SK-N-MC (cell line): Measurements from ENCODE around the gene THBS2.

Source experiments
- EZH2 ChIP-seq: fragments of 200-600 bp; sonication (generic); IDR thresholded peaks from one replicate; pipeline ENCODE4 v1.6.1; 2017; ENCODE audit warnings: antibody characterized with exemption
- POLR2AphosphoS5 ChIP-seq: IDR thresholded peaks from 2 replicates; pipeline ENCODE4 v1.6.1; 2012; ENCODE audit warnings: mild to moderate bottlenecking, low read depth, low read length, borderline replicate concordance

DNA sequence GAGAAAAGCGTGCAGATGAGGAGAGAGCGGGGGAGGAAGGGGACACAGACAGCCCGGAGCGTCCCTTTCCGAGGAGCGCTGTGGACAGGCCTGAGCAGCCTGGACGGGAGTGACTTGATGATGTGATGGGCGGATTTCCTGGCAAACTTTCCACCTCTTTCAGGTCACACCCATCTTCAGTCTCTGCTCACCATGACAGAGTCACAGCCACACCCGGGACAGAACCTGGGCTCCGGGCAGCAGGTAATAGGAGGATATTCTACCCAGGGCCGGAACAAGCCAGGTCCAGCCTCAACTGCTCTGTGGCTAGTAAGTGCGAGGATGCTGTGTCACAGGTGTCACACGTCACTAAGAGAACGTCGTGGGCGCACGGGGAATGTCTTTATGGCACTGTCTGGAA is 84.3 kb downstream of the THBS2 start:
- TF ChIP-seq EZH2 (no peak), POLR2AphosphoS5 (no peak)
